HL-60/S4 treated with retinoic acid at 250 ng/mL for 4 days and 3 days (cell line): ENCODE measurements around the gene HOXB1.

ENCODE experiments used
- in situ Hi-C: fragments of 300-500 bp; cut with MboI; formaldehyde crosslinking; loops from 2 replicates; pipeline ENCODE4 v1.7.0; 2022; ENCODE audit warnings: low sequenced_read_pairs

HOXB1 gene

DNA sequence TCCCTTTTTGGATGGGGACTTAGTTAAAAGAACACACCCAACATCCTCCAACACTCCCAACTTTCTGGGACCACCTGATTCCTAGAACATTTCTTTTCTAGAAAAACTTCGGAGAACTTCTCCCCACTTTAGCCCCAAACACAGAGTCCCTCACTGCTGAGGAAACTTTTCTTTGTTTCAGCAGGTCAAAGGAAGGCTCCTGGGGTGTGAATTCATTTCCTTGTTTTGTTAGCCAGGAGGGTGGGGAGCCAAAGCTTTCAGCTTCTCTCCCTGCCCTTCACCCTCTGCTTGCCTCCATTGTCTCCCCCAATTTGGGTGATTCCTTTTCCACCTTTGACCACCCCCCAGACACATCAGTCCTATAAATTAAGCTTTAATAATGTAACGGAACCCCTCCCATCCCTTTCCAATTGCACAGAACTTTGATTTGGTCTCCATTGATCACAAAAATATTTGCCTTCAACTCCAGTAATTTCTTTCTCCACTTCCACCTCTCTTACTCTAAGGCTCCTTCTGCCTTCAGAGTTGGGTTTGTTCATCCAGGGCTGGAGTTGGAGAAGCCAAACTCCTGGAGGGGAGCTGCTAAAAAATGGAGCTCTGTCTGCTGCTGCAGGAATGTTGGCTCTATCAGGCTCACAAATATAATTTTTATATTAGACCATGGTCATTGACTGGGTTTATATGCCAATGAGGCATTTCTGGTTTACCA lies 37.0 kb upstream of the HOXB1 start:
- in situ Hi-C loops = no loop called here

DNA sequence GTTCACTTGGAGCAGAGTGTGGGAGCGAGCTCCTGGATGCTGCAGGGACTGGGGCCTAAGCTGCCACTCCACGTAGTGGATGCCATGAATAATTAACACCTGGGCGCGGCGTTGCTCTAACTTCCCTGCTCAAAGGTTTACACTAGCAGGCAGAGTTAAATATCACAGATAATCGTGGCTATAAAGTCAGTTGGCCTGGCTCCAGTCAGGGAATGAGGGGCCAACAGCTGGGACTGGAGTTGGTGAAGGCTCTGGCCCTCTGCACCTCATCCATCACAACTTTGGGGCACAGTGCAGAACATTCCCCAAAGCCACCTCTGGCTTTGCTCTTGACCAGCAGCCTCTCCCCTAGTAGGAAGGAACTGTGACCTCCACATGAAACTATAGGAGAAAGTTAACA lies 36.4 kb upstream of the HOXB1 start:
- in situ Hi-C loops = no loop called here

DNA sequence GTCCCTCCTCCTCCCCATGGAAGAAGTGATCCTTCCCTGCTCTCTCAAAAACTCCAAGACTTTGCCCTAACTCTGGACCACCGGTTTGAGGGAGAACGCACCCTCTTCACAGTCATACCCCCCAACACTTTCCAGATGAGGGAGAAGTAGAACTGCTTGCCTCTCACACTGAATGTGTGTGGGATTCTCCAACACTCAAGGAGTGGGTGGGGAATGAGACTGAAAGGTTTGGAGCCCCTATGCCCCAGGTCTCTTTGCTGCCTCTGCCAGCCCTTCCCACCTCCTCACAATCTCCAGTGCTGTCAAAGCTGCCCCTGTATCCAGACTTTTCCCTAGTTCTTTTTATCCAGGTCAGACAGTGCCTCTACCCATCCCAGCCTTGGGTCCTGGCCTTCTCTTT lies 35.9 kb upstream of the HOXB1 start:
- in situ Hi-C loops = no loop called here

DNA sequence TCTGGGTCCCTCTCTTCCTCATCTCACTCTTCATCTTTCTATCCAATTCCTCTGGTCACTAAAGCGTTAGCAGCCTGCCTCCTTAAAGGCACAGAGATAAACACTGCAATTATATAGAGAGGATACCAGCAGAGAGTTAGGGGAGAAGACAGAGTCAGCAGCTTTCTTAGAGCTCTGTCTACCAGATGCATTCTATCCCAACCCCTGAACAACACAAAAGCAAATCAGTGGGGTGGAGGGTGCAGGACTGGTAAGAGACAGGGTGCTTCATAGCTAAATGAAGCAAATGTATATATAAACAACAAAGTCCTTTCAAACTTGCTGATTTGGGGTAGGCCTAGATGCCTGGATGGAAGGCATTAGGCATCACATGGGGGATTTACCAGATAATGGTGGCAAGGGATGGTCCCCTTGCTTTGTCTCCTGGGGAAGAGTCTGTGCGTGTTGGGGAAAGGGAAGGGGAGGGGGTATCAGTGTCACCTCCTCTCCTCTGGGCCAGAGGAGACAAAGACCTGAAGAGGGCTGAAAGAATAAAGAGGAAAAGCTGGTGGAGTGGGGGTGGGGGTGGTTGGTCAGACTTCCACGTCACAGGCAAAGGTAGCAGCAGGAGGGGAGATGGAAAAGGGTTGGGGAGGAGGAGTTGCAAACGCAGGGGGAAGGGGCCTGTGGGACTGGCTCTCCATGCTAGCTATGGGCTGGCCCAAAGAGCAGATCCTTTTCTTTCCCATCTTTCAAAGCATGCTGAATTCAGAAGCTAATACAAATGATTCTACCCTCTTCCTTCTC lies 35.3 kb upstream of the HOXB1 start:
- in situ Hi-C loops = no loop called here

DNA sequence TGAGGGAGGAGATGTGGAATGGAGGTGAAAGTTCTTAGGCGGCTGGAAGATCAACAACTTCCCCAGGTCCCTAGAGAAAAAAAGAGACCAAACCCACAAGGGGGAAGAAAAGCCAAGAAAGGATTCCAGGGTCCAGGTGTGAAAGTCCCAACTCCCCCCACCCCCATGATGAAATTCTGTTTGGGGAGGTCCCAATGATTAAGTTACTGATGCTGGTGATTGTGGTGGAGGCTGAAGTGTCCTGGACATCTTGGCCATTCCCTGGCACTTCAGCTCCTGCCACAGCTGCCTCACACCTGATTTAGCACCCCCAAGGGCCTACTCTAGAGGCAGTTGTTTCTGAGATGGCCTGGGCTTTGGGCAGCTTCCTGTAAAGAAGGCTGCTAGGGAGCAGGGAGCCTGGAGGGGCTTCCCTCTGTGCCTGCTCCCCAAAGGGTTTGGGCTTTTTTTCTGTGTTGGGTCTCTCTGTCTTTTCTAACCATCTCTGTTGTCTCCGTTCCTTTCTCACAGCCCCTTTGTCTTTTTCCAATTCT lies 34.3 kb upstream of the HOXB1 start:
- in situ Hi-C loops = no loop called here

DNA sequence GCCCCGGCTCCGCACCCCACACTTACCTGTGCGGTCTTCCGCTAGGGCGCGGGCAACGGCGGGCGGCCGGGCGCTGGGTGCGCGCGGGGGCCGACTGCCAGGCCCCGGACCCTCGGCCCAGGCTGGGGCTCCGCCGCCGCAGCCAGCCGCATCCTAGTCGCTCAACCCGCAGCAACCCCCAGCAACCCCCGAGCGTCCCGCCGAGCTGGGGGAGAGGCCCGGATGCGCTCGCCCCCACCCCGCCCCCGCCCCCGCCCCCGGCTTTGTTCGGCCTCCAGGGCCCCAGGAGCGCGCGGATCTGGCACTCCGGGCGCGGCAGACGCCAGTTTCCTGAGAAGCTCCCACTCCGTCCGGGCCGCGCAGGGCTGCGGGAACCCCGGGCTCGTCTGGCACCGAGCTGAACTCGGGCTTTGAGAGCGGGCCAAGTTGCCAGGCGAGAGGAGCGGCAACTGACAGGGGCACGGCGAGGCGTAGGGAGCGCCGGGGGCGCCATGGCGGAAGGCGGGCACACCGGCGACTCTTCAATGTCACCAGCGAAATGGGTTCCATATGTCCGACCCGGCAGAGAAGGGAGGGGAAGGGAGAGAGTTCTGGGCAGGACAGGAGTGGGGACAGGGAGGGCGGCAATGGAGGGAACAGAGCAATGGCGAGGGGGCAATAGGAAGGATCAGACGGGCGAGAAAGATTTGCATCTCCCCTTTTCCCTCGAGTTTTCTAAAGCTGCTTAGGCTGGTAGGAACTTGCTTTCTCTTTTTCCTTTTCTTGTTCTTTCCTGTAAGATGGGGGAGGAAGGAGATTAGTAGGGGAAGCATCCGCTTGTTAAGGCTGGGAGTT lies 33.6 kb upstream of the HOXB1 start:
- in situ Hi-C loops = no loop called here

DNA sequence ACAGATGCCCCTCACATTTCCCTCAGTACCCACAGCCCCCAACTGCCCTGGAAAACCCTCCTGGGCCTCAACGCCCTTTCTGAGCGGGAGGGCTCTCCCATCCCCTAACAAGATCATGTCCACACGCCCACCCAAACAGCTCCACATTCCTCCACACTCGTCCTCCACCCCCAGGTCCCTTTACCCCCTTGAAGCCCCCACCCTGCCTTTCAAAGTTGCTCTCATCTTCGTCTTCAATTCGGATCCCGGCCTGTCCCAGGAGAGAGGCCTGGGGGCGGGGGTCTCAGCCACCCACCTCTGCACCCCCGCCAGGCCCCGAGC lies 33.0 kb upstream of the HOXB1 start:
- in situ Hi-C loops = no loop called here

DNA sequence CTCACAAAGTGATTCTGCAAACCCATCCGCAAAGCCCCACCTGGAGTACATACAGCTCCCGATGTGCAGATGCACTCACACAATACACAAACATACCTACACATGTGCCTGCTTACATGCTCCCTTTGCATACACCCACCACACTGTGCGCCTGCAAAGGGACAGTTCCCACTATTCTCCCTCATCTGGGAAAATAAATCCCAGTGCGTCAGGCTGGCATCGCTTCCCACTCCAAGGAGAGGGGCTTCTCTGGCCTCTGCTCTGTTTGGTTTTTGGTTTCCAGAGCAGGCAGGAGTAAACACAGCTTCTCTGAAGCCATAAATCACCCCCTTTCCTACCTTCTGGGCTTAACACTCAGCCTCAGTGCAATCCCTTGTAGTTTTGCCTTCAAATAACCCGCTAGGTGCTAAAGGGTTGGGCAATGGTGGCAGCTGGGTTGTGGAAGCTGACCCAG lies 32.6 kb upstream of the HOXB1 start:
- in situ Hi-C loops = no loop called here

DNA sequence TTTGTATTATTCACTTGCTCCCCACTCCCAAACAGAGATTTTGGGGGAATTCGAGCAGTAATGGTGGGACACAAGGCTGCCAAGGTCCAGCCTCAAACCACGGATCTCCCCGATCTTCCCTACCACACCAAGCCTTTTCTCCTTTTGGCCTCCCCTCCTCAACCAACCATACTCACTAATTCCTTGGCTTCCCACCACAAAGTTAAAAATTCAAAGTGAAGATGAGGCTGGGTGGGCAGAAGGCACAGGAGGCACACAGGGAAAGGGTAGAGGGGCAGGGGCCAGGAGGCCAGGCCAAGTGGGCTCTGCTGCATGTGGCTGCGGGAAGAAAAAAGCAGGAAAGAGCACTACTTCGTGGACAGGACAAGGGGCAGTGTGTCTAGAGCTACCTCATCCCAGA lies 32.1 kb upstream of the HOXB1 start:
- in situ Hi-C loops = no loop called here

DNA sequence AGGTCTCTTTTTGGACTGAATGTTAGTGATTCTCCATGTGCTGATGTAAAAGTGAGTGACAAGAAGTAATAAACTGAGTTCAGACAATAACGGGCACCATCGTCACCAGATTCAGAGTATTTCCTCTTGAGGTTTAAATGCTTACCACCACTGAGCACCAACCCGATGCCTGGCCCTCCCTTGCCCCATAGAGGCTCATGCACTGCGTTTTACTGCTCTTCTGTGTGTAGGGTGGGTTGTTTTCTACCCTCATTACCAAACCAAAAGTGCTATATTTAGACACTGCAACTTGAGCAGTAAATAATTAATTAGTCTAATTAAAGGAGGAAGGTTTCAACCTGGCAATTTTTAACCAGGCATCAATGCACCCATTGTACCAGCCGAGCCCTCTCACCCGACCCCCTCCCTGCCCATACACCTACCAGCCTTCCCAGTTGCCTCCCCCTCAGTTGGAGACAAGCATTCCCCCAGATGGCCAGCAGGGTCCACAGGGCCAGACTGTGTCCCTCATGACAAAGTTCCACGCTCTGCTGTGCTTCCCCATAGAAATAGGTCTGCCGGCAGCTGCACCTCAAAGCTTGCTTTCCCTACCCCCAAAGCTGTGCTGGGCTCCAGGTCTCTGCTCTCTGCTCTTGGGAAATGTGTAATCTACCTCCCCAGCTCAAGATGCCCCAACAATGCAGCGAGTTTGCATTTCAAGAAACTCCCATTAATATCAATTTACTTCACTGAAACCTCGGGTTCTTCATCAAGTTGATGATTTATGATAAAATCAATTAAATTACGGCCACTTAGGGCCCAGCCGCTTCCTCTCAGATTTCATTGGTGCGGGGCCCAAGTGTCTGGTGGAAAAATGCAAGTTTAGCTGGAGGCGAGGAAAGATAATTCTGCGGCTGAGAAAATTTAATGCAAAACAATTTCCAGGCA lies 31.3 kb upstream of the HOXB1 start:
- in situ Hi-C loops = no loop called here

DNA sequence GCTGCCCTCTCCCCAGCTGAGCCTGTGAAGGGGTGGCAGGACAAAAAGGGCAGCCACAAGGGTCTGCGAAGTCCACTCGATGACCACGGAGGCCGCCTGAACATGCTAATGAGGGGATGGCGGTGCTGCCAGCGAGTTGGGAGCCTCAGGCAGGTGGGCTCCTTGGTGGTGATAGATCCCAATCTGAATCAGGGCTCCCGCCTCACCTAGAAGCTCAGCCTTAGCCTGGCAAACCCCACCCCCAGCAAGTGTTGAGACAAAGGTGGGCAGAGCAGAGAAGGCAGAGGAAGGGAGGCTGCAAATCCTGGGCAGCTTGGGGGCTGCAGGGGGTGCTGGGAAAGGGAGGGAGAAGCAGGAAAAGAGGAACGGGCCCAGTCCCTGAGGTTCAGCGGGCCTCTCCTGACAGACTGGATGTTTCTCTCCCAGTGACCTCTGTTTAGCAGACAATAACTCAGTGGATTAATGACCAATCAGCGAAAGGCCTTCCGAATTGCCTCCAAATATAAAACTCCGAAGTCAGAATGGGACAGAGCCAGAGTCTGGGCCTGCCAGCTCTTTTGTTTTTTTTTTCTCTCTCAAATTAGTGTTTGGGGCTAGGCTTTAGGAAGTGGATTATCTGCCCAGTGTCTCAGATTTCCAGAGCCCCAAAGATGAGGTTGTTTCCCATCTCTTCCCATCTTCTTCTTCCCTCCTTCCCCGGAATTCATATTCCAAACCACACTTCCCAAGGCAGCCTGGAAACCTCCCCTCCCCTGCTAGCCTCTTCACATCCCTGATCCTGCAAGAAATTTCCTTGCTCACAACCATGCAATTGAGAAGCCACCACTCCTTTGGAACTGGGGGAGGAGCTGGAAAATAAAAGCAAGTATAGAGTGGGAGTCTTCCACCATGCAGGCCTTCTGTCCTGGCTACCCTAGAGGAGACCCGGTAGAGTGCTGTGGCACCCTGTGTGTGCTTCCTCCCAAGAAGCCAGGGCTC lies 29.3 kb upstream of the HOXB1 start:
- in situ Hi-C loops = no loop called here

DNA sequence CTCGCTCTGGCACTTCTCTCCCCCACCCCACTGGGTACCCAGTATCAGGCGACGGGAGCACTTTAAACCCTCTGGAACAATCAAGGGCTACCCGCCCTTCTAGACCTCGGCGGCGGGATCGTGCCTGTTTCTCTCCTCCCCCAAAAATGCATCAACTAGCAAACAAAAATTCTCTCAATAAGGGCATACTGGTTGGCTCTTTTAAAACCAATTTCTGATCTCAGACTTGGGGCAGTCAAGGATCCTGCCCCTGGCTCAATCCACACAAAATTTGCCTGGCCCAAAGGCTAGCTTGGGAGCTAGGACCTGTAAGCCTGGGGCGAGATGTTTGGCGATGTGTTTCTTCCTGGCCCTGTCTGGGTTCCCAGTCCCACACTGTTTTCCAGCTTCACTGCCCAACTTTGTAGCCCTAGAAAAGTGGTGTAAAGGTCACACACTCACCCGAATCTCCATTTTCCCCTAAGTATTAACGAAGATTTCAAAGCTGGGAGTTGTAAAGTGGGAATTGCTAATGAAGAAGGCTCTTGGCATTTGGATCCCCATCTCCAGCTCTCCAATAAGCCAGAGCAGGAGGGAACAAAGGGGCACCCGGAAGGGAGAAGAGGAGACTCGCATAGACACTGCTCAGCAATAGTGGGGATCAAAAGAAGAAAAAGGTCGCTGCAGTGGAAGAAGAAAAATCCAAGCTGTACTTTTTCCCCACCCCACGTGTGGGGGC lies 28.5 kb upstream of the HOXB1 start:
- in situ Hi-C loops = no loop called here

DNA sequence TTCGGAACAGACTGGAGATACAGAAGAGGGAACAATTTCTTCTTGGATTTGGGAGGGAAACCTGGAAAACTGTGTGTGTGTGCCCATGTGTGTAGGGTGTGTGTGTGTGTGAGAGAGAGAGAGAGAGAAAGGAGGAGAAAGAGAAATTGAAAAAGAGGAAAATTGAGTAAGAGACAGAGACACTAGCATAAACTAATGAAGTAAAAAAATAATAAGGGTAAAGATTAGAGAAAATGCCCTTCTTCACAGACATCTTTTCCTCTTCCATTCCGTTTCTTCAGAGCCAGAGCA lies 28.0 kb upstream of the HOXB1 start:
- in situ Hi-C loops = no loop called here

DNA sequence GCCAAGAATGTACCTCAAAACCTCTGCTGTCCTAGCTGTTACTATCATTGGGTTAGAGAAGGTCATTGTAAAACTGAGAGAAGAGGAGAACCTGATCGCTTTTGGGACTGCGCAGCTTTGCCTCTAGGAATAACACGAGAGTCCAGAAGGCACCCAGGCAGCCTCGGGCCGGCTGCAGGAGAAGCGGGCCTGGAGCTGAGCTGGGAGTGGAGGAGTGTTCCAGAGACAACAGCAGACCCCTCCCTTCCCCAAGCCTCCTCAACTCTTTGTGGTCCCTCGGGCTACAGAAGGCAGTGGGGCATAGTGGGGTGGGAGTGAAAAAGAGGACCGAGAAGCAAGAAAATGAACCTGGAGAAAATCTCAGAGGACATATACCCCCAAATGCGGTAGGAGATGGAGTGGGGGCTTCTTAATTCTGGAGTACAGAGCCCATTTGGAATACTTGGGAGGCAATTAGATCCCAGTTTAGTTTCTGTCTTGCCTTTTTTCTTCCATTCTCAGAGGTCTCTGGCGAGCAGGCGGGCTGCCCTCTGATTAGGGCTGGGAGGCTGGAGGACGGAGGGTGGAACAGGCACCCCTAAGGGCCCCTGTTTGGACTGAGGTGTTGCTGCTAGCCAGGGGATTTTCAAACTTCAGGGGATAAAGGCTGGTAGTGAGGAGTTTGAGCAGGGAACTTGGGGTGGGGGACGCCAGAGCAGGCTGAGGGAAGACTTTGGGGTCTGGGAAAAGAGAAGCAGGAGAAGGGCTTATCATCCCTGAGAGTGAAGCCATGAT lies 27.4 kb upstream of the HOXB1 start:
- in situ Hi-C loops = no loop called here

DNA sequence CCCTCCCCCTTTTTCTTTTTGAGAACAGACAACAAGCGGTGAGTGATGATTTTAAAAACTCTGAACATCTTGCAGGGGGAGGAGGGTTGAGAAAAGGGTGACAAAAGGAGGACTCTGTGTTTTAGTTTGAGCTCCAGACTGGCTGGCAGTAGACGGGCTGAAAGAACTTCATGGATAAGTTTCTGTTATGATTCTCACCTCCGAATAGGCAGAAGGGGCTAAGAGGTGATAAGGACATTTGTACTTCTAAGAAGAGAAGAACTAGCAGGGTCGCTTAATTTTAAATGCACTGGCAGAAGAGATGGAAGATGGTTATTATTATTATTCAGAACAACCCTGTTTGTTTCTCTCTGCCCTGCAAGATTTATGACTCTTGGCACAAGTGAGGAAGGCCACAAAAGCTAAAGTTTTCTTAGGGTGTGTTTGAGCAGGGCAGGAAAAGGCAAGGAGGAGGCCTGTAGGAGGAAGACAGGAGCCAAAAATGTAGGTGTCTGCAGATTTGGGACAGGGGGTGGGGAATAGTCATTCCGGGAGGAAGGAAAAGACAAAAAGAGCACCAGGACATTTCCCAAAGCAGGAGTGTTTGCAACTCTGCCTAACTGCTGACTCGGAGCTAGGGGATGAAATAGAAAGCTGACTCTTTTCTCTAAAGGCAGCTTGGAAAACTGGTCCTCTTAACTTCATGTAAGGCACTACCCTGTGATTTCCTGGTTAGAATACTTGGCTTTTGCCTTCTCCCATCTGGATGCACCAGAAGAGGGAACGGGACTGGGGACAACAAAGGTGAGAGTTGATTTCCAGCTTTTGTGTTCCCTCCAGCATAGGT lies 26.0 kb upstream of the HOXB1 start:
- in situ Hi-C loops = no loop called here

DNA sequence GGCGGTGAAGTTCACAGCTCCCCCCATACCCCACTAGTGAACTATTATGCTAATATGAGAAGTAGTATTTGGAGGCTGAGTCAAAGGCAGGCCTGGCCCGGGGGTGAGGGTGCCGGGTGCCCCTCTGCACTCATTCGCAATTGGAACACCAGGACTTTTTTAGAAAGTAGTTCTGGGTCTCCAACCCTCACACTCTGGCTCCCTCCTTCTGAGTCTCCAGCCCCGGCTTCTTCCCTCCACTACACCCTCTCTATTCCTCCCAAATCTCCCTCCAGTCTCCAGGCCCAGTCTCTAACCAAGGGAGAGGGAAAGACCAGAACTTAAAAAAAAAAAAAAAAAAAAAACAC lies 25.4 kb upstream of the HOXB1 start:
- in situ Hi-C loops = no loop called here
